Activated T-cell treated with anti-CD3 and anti-CD28 coated beads, Interleukin-2, amount 50 U/mL, for 72 hours (primary cell): ENCODE data around the gene CAPZA2. TPM values are rescaled to one million over a fixed set of nuclear protein-coding genes. Genes with fewer than 3 reads are reported as not detected.
"Not testable (repeated sequence)": the region's sequence is repeated elsewhere in the genome, so short reads cannot be mapped to it uniquely, and the experiment has no call there.

ENCODE experiments used
- ATAC-seq, 2 donors: fragments of 150-1000 bp; cut with Tn5 transposase; replicated peaks in 1 of 2; 2 replicates each; pipeline ENCODE4 v1.10.0; 2021; ENCODE audit warnings: moderate library complexity in 2 of 2, mild to moderate bottlenecking in 1 of 2
- DNase-seq, 2 donors: peaks; one replicate each; pipeline ENCODE4 v3.0.0; 2021 to 2022; ENCODE audit warnings: mixed read lengths in 1 of 2
- H3K27ac Mint-ChIP-seq: one replicate; pipeline ENCODE4 v1.8.0; 2022; ENCODE audit warnings: mild to moderate bottlenecking, moderate library complexity, mixed read lengths
- H3K27me3 Mint-ChIP-seq: one replicate; pipeline ENCODE4 v1.8.0; 2022; ENCODE audit warnings: low read depth, mixed read lengths
- H3K36me3 Mint-ChIP-seq, 2 donors: one replicate each; pipeline ENCODE4 v1.8.0; 2022; ENCODE audit warnings: mixed read lengths in 2 of 2, mild to moderate bottlenecking in 1 of 2; ENCODE audit not compliant: insufficient read depth in 2 of 2
- H3K4me1 Mint-ChIP-seq: one replicate; pipeline ENCODE4 v1.8.0; 2022; ENCODE audit warnings: low read depth, mixed read lengths
- H3K4me3 Mint-ChIP-seq, 2 donors: one replicate each; pipeline ENCODE4 v1.8.0; 2022; ENCODE audit warnings: mild to moderate bottlenecking in 2 of 2, mixed read lengths in 2 of 2, moderate library complexity in 2 of 2
- H3K9me3 Mint-ChIP-seq, 2 donors: one replicate each; pipeline ENCODE4 v1.8.0; 2022; ENCODE audit warnings: mixed read lengths in 2 of 2
- total RNA-seq, 2 donors: library from RNA; stranded (reverse); gene quantifications; one replicate each; pipeline ENCODE4 v1.2.3, GENCODE V29; 2022

Gene CAPZA2
- total RNA-seq, 2 donors from 2014 or later: 128 to 144 TPM

DNA sequence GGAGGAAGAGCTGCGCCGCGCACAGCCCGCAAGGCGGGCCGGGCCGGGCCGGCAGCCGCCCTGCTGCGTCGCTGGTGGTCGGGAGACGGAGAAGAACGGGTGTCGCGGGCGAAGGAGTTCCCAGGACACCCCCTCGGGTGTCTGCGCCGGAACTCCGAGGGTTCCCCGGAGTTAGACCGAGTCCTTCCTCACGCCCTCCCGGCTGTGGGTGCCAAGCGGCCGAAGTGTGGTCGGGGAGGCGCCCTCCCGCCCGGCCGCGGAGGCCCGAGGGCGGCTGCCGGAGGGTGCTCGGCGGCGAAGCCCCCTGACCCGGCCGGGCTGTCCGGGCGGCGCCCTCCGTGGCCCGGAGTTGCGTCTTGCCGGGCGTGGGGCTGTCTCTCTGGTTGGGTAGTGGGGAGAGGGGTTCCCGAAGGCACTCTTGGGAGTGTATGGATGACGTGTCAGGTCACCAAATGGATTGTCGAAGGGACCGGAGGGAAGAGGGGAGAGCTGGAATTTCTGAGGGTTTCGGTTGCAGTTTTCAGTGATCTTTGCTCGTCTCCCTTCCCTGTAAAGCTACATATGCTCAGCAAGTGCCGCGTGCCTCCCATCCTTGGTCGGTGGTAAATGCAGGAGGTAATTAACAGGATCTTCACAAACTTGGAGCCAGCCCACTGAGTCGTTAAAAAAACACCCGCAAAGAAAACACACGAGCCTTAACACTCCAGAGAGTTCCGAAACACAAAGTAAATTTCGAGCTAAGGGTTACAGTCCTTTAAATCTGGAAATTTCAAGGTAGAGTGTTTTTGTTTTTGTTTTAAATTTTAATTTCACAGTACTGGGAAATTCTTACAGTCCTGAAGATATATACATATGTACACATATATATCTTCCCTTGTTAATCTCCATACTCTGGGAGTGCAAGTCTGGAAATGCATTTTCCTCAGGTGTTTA is 91.8 kb downstream of the CAPZA2 start:
- peak in 1 of 2 donors; percentile 61 for DNase-seq
- H3K4me1 Mint-ChIP-seq: peaks cover 28% of the 10 kb centered on the region
- H3K27me3 Mint-ChIP-seq: peaks cover 13% of the 10 kb centered on the region
- H3K36me3 Mint-ChIP-seq: peaks cover 0 to 3% of the 10 kb centered on the region in 2 donors
- peak overlapping the region; percentile 83 to 94 for H3K4me3 Mint-ChIP-seq
- peak overlapping the region; percentile 91 for H3K27ac Mint-ChIP-seq
- no peaks in the 10 kb centered on the region for H3K9me3 Mint-ChIP-seq
- ATAC-seq: peak; percentile 10 to 23

DNA sequence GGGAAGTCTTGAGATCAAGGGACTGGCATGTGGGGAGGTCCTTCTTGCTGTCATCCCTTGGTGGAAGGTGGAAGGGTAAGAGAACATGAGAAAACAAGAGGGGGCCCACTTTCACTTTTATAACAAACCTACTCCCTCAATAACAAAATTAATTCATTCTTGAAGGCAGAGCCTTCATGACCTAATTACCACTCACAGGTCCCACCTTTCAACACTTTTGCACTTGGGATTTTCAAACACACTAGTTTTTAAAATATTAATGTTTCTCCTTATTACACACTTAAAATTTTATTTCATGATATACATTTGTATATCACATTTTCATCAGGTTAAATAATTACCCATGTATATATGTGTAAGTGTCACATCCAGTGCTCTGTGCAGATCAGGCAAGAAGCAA is 93.0 kb downstream of the CAPZA2 start:
- Mint-ChIP-seq H3K36me3 (peaks cover 0 to 3% of the 10 kb centered on the region in 2 donors), H3K27ac (peak overlapping the region; percentile 91), H3K4me3 (peak overlapping the region; percentile 83 to 94), H3K27me3 (peaks cover 12% of the 10 kb centered on the region), H3K4me1 (peaks cover 28% of the 10 kb centered on the region), H3K9me3 (no peaks in the 10 kb centered on the region)
- DNase-seq (no peak), ATAC-seq (no peak)

DNA sequence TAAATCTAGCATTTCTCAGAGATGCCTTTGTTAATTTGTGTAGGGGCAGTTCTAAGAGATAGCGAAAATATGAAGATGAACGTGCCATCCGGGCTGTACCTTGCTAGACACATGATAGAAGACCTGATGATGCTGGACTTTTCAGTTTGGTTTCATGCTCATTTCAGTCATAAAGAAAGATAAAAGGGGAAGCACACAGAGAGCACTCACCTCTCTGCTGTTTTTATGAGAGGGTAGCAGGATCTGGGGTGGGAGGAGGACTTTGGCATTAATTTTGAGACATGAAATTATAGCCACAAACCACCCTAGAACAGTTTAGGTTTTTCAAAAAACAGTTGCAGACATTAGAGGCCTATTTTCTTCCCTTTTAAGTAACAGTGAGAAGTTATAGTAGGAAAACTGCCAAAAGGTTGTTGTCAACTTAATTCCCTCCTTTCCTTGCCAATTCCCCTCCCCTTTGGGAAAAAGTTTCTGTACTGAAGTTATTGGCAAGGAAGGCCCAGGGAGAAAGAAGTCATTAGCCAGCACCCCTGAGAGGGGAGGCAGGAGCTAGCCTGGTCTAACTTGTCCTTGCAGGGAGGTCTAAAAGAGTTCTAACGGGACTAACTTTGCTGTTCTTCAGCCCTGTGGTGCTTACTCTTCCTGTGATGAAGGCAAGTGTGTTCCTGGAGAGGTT is 93.6 kb downstream of the CAPZA2 start:
- H3K4me3 Mint-ChIP-seq: peak overlapping the region in 1 of 2 donors; percentile 94
- DNase-seq (peak; percentile 18 to 25), ATAC-seq (peak; percentile 63 to 71)
- H3K9me3 Mint-ChIP-seq: no peaks in the 10 kb centered on the region
- H3K27me3 Mint-ChIP-seq: peaks cover 9% of the 10 kb centered on the region
- peaks cover 0 to 3% of the 10 kb centered on the region in 2 donors for H3K36me3 Mint-ChIP-seq
- peaks cover 28% of the 10 kb centered on the region for H3K4me1 Mint-ChIP-seq
- H3K27ac Mint-ChIP-seq: peak overlapping the region; percentile 30

- Mint-ChIP-seq H3K9me3 (no peaks in the 10 kb centered on the region), H3K27me3 (peaks cover 9% of the 10 kb centered on the region), H3K4me3 (peak overlapping the region in 1 of 2 donors; percentile 94), H3K4me1 (peaks cover 28% of the 10 kb centered on the region), H3K27ac (no peak overlapping the region), H3K36me3 (peaks cover 0 to 3% of the 10 kb centered on the region in 2 donors)
- ATAC-seq (no peak), DNase-seq (no peak)
Observed at GRCh38 chr7:116956477-116956804, 94.1 kb downstream of the CAPZA2 start.

DNA sequence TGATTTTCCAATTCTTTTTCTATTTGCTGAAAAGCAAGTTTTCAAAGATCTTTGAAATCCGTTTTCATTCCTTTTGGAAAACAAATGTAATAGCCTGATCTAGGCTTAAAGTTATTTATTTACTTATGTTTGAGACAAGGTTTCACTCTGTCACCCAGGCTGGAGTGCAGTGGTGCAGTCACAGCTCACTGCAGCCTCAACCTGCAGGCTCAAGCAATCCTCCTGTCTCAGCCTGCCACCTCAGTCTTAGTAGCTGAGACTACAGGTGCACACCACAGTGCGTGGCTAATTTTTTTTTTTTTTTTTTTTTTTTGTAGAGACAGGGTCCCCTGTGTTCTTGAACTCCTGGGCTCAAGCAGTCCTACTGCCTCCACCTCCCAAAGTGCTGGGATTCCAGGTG is 95.5 kb downstream of the CAPZA2 start:
- DNase-seq: no peak
- Mint-ChIP-seq H3K4me3 (no peak overlapping the region), H3K4me1 (peaks cover 25% of the 10 kb centered on the region), H3K9me3 (peaks cover 0 to 3% of the 10 kb centered on the region in 2 donors), H3K27me3 (peaks cover 9% of the 10 kb centered on the region), H3K27ac (no peak overlapping the region), H3K36me3 (peaks cover 0 to 6% of the 10 kb centered on the region in 2 donors)
- no peak for ATAC-seq

DNA sequence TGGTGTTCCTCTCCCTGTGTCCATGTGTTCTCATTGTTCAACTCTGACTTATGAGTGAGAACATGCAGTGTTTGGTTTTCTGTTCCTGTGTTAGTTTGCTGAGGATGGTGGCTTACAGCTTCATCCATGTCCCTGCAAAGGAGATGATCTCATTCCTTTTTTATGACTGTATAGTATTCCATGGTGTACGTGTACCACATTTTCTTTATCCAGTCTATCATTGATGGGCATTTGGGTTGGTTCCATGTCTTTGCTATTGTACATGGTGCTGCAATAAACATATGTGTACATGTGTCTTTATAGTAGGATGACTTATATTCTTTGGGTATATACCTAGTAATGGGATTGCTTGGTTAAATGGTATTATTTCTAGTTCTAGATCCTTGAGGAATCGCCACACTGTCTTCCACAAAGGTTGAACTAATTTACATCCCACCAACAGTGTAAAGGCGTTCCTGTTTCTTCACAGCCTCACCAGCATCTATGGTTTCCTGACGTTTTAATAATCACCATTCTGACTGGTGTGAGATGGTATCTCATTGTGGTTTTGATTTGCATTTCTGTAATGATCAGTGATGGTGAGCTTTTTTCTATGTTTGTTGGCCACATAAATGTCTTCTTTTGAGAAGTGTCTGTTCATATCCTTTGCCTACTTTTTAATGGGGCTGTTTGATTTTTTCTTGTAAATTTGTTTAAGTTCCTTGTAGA is 99.7 kb downstream of the CAPZA2 start:
- not testable (repeated sequence) for H3K9me3 Mint-ChIP-seq, H3K27ac Mint-ChIP-seq, H3K27me3 Mint-ChIP-seq

DNA sequence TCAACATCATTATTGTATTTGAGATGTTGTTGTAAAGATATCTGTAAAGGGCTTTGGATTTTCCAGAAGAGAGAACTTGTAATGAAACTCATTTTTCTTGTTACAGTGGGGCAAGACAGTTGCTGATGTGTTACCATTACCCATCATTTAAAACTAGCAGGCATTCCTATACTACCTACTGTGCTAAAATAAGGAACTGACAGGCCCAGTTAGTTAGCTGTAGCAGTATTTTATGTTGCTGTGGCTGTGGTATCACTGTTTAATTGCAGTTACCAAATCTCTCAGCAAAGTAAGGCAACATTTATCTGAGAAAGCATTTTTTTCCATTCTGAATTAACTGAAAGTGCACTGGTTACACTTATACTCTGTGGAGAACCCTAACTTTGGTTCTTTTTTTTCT is 100.8 kb downstream of the CAPZA2 start:
- Mint-ChIP-seq H3K27me3 (peaks cover 9% of the 10 kb centered on the region), H3K27ac (no peak overlapping the region), H3K36me3 (peaks cover 0 to 3% of the 10 kb centered on the region in 2 donors), H3K4me3 (no peak overlapping the region), H3K9me3 (peaks cover 0 to 3% of the 10 kb centered on the region in 2 donors), H3K4me1 (no peaks in the 10 kb centered on the region)
- no peak for ATAC-seq
- DNase-seq: no peak

More for the DNA sequence above, 99.7 kb downstream of the CAPZA2 start:
- not testable (repeated sequence) for H3K4me1 Mint-ChIP-seq, H3K4me3 Mint-ChIP-seq, ATAC-seq, H3K36me3 Mint-ChIP-seq, DNase-seq

DNA sequence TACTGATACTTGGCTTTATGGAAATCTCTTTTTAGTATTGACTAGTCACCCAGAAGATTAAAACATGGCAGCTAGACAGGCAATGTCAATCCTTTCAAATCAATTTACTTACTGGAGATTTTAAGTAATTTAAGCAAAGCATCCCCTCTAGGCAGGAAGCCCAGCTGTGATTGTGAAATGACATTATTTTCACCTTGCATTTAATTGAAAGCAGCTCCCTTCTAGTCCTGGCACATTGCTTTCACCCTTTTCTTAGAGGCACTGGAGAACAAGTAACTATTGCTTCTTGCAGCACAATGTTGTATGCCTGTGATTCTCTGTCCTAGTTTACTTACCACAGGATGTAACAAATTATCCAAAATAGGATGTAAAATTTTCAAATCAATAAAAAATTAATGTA is 104.2 kb downstream of the CAPZA2 start:
- peaks cover 0 to 3% of the 10 kb centered on the region in 2 donors for H3K36me3 Mint-ChIP-seq
- ATAC-seq: no peak
- no peak for DNase-seq
- peaks cover 6% of the 10 kb centered on the region for H3K27me3 Mint-ChIP-seq
- no peak overlapping the region for H3K4me3 Mint-ChIP-seq
- H3K9me3 Mint-ChIP-seq: peaks cover 0 to 3% of the 10 kb centered on the region in 2 donors
- no peak overlapping the region for H3K27ac Mint-ChIP-seq
- H3K4me1 Mint-ChIP-seq: peaks cover 8% of the 10 kb centered on the region

- ATAC-seq (no peak), DNase-seq (no peak)
- Mint-ChIP-seq H3K4me3 (no peak overlapping the region), H3K27ac (no peak overlapping the region), H3K36me3 (no peaks in the 10 kb centered on the region), H3K27me3 (peaks cover 6% of the 10 kb centered on the region), H3K9me3 (no peaks in the 10 kb centered on the region), H3K4me1 (peaks cover 8% of the 10 kb centered on the region)
Observed at GRCh38 chr7:116967254-116967922, 105.0 kb downstream of the CAPZA2 start.

DNA sequence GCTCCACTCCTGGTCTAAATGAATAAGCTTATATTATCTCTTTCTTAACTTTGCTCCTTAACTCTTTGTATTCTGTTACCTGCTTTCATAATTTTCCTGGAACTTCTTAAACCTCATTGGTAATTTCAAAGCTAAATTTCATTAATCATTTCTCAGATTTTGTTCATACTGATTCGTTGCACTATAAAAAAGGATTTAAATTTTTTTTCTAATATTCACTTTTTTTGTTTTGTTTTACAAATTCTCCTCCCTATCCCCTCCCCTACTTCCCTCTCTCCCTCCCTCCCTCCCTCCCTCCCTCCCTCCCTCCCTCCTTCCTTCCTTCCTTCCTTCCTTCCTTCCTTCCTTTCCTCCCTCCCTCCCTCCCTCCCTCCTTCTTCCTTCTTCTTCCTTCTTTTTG is 105.6 kb downstream of the CAPZA2 start:
- H3K27ac Mint-ChIP-seq: no peak overlapping the region
- H3K27me3 Mint-ChIP-seq: peaks cover 6% of the 10 kb centered on the region
- no peaks in the 10 kb centered on the region for H3K36me3 Mint-ChIP-seq
- peaks cover 8% of the 10 kb centered on the region for H3K4me1 Mint-ChIP-seq
- no peak for DNase-seq
- H3K9me3 Mint-ChIP-seq: no peaks in the 10 kb centered on the region
- no peak for ATAC-seq
- no peak overlapping the region for H3K4me3 Mint-ChIP-seq

DNA sequence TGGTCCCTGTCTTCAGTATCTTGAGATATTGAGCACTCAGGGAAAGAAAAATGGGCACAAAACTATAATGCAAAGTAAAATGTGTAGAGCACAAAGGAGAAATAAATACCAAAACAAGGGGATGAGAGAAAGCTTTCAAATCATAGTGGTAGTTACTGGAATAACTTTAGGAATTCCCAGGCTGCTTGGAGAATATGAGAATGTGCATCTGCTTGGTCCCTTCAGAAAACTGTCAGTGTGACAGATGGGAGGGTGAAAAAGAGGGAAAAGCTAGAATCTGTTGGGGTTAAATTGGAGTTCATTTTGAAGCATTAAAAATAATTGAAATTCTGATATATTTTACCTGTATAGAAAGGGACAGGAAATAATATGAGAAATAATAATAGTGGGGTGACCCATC is 106.2 kb downstream of the CAPZA2 start:
- H3K27ac Mint-ChIP-seq: no peak overlapping the region
- no peak overlapping the region for H3K4me3 Mint-ChIP-seq
- H3K9me3 Mint-ChIP-seq: no peaks in the 10 kb centered on the region
- H3K27me3 Mint-ChIP-seq: peaks cover 6% of the 10 kb centered on the region
- peaks cover 8% of the 10 kb centered on the region for H3K4me1 Mint-ChIP-seq
- no peak for ATAC-seq
- no peak for DNase-seq
- no peaks in the 10 kb centered on the region for H3K36me3 Mint-ChIP-seq

DNA sequence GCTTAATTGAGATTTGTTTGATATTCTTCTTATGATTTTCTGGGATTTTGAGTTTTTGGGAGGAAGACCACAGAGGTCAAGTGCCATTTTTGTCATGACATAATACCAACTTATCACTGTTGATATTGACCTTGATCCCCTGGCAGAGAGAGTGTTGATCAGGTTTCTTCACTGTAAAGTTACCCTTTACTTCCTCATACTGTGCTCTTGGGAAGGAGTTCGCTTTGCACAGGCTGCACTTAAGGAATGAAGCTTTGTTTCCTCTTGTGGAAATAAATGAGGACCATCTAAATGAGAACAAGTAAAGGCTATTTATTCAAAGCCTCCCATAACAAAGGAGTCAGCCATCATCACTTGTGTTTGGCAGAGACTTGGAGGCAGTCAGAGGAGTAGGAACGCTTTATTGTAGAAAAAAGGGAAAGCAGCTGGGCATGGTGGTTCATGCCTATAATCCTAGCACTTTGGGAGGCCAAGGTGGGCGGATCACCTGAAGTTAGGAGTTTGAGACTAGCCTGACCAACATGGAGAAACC is 107.0 kb downstream of the CAPZA2 start:
- Mint-ChIP-seq H3K27me3 (peaks cover 6% of the 10 kb centered on the region), H3K27ac (no peak overlapping the region), H3K9me3 (no peaks in the 10 kb centered on the region), H3K4me3 (no peak overlapping the region), H3K36me3 (no peaks in the 10 kb centered on the region), H3K4me1 (peaks cover 8% of the 10 kb centered on the region)
- no peak for ATAC-seq
- DNase-seq: no peak
